ENCODE results near the gene PGM1.

DNA sequence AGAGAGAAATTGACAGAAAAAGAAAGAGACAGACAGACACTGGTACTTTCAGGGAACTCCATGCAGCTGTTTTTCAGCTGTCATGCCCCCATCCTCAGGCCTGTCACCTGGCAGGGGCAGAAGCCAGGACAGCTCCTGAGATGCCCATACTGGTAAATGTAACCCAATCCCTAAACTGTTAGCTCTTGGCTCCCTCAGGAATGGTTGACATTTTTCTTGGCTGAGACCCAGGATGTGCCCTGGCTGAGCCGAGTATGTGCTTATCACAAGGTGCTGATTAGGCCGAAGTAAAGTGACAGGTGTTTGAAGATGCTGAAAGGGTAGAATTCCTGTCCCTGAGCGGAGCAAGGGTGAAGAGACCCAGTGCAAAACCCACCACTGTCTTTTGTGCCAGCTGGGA, 50.7 kb downstream of the PGM1 start:
- TF ChIP-seq EZH2phosphoT487 (IDR thresholded peaks at IDR 0.05; ENCODE audit: insufficient read depth, low read depth) (no peak), EZH2 (IDR thresholded peaks at IDR 0.05; ENCODE audit: insufficient read depth, poor library complexity, severe bottlenecking) (no peak)
